Right atrium auricular region (tissue), 2 donors: ENCODE measurements around the gene SLC6A16. TPM values are rescaled to one million over a fixed set of nuclear protein-coding genes. Genes with fewer than 3 reads are reported as not detected.
A peak's percentile ranks its signal among the peaks of the same experiment; 100 is the strongest.
"Not testable (repeated sequence)": the region's sequence is repeated elsewhere in the genome, so short reads cannot be mapped to it uniquely, and the experiment has no call there.

Experiments
- DNase-seq: peaks from one replicate; pipeline ENCODE4 v3.0.0-alpha.2; 2019; ENCODE audit warnings: low spot score
- H3K27ac ChIP-seq, 2 donors: fragments of 200-600 bp; sonication (generic); 1 replicate in 1 of 2; 2 replicates in 1 of 2; pipeline ENCODE4 v1.5.1; 2016 to 2019
- H3K27me3 ChIP-seq, 2 donors: fragments of 200-600 bp; sonication (generic); one replicate each; pipeline versions ENCODE4 v1.5.1 to v1.6.0; 2017 to 2019
- H3K36me3 ChIP-seq: fragments of 200-600 bp; sonication (generic); one replicate; pipeline ENCODE4 v1.5.1; 2016
- H3K4me1 ChIP-seq, 2 donors: fragments of 200-600 bp; sonication (generic); one replicate each; pipeline versions ENCODE4 v1.5.1 to v1.6.0; 2017 to 2019
- H3K4me3 ChIP-seq, 2 donors: fragments of 200-600 bp; sonication (generic); 1 replicate in 1 of 2; 2 replicates in 1 of 2; pipeline ENCODE4 v1.5.1; 2017 to 2019; ENCODE audit warnings: mild to moderate bottlenecking in 1 of 2, moderate library complexity in 1 of 2
- H3K9me3 ChIP-seq, 2 donors: fragments of 200-600 bp; sonication (generic); one replicate each; pipeline ENCODE4 v1.5.1; 2019
- CTCF ChIP-seq, 2 donors: fragments of 200-600 bp; sonication (generic); IDR thresholded peaks; one replicate each; pipeline ENCODE4 v1.5.1; 2019; ENCODE audit warnings: antibody characterized with exemption in 2 of 2
- total RNA-seq, 2 donors: library from RNA; depleted of rRNA; stranded (reverse); fragments of >200 nt; gene quantifications; one replicate each; pipeline ENCODE4 v1.1.0, GENCODE V29; 2016

The SLC6A16 gene
- total RNA-seq: under 1 TPM; 0.56 to 0.90 TPM

GRCh38 chr19:49324801-49325576 is at the start of gene SLC6A16:
Gene SLC6A16 (minus strand): TSS chr19:49325191. CDS start chr19:49311347, 13,844 bp downstream.
- H3K4me1 ChIP-seq: no peaks in the 10 kb centered on the region
- H3K4me3 ChIP-seq: no peak within 1 kb of the TSS
- no peaks in the 10 kb centered on the region for H3K27me3 ChIP-seq
- TF ChIP-seq CTCF (IDR thresholded peaks at IDR 0.05): no peak
- peaks cover 8% of the 10 kb centered on the region for H3K36me3 ChIP-seq
- peaks cover 0 to 30% of the 10 kb centered on the region in 2 donors for H3K9me3 ChIP-seq
- DNase-seq: peak; percentile 21
- no peak within 1 kb of the TSS for H3K27ac ChIP-seq

- H3K27me3 ChIP-seq, DNase-seq, H3K4me1 ChIP-seq, H3K4me3 ChIP-seq, H3K36me3 ChIP-seq, H3K27ac ChIP-seq: not testable (repeated sequence)
- H3K9me3 ChIP-seq: peaks cover 0 to 13% of the 10 kb centered on the region in 2 donors
Measured at GRCh38 chr19:49373174-49373573, 48.2 kb upstream of the SLC6A16 start.

- TF ChIP-seq CTCF (IDR thresholded peaks at IDR 0.05): no peak
- DNase-seq: no peak
- no peak overlapping the region for H3K27ac ChIP-seq
- H3K27me3 ChIP-seq: no peaks in the 10 kb centered on the region
- H3K36me3 ChIP-seq: no peaks in the 10 kb centered on the region
- H3K9me3 ChIP-seq: peaks cover 0 to 13% of the 10 kb centered on the region in 2 donors
- no peak overlapping the region for H3K4me3 ChIP-seq
- H3K4me1 ChIP-seq: no peaks in the 10 kb centered on the region
Measured at GRCh38 chr19:49371184-49371583, 46.2 kb upstream of the SLC6A16 start.

- DNase-seq: no peak
- Histone ChIP-seq H3K27ac (no peak overlapping the region), H3K36me3 (no peaks in the 10 kb centered on the region), H3K27me3 (no peaks in the 10 kb centered on the region), H3K4me1 (no peaks in the 10 kb centered on the region), H3K9me3 (peaks cover 0 to 13% of the 10 kb centered on the region in 2 donors), H3K4me3 (no peak overlapping the region)
- TF ChIP-seq CTCF (IDR thresholded peaks at IDR 0.05): no peak
Measured at GRCh38 chr19:49368711-49369358, 43.8 kb upstream of the SLC6A16 start.

- Histone ChIP-seq H3K36me3 (no peaks in the 10 kb centered on the region), H3K9me3 (peaks cover 0 to 13% of the 10 kb centered on the region in 2 donors), H3K4me1 (peaks cover 0 to 12% of the 10 kb centered on the region in 2 donors), H3K4me3 (no peak overlapping the region), H3K27ac (no peak overlapping the region), H3K27me3 (no peaks in the 10 kb centered on the region)
- no peak for DNase-seq
- TF ChIP-seq CTCF (IDR thresholded peaks at IDR 0.05): no peak
Measured at GRCh38 chr19:49366110-49366509, 41.1 kb upstream of the SLC6A16 start.

GRCh38 chr19:49364083-49364737 is 39.2 kb upstream of the SLC6A16 start:
- H3K36me3 ChIP-seq: peaks cover 5% of the 10 kb centered on the region
- peaks cover 0 to 22% of the 10 kb centered on the region in 2 donors for H3K4me1 ChIP-seq
- peak overlapping the region; percentile 38 to 97 for H3K27ac ChIP-seq
- peaks cover 0 to 6% of the 10 kb centered on the region in 2 donors for H3K9me3 ChIP-seq
- DNase-seq: no peak
- peak overlapping the region; percentile 24 to 82 for H3K4me3 ChIP-seq
- no peaks in the 10 kb centered on the region for H3K27me3 ChIP-seq
- no peak for TF ChIP-seq CTCF (IDR thresholded peaks at IDR 0.05)
